GM18502 (cell line): Measurements from ENCODE around the gene BRIP1.

Experiments used
- ATAC-seq: cut with Tn5 transposase; IDR thresholded peaks from one replicate; pipeline ENCODE4 v1.9.1; 2021; ENCODE audit warnings: mild to moderate bottlenecking; ENCODE audit not compliant: unreplicated experiment, poor library complexity

Gene BRIP1

DNA sequence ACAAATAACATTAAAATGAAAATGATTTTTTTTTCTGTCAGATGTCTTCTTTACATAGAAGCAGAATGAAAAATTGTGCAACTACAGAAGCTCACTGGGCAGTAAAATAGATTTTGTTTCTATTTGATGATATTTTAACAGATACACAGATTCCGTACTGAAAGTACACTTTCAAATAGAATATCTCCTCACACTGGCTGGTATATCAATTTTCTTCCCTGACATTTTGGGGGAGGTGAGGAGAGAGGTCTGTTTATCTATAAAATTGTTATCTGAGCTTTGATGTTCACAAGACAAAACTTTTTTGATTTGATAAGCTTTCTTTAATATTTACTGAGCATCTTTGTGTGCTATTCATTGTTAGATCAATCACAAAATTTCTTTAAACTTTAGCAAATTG, 148.0 kb downstream of the BRIP1 start:
- no peak for ATAC-seq

DNA sequence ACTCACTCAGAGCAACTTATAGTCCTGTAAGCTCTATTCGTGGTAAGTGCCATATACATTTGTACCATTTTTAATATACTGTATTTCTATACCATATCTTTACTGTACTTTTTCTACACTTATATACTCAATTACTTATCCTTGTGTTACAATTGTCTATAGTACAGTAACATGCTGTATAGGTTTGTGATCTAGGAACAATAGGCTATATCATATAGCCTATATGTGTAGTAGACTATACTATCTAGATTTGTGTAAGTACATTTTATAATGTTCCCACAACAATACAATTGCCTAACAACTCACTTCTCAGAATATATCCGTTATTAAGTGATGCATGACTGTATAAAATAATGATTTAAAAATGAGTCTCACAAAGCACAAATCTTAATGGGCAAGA, 149.0 kb downstream of the BRIP1 start:
- no peak for ATAC-seq

DNA sequence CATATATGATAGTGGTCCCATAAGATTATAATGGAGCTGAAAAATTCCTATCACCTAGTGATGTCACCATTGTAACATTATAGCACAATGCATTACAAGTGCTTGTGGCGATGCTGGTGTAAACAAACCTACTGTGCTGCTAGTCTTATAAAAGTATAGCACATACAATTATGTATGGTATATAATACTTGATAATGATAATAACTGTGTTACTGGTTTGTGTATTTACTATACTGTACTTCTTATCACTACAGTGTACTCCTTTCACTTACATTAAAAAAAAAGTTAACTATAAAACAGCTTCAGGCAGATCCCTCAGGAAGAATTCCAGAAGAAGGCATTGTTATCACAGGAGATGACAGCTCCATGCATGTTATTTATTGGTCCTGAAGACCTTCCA, 150.3 kb downstream of the BRIP1 start:
- no peak for ATAC-seq

DNA sequence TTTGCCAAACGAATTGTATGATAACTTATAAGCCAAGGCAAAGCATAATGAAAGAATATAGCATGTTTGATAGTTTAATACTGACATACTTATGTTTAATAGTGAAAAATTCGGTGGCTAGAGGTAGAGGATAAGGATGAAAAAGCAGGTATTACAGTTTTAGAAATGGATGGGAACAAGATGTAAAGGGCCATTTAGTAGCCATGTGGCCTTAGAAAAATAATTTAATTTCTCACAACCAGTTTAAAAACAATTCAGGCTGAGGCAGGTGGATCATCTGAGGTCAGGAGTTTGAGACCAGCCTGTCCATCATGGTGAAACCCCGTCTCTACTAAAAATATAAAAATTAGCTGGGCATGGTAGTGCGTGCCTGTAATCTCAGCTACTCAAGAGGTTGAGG, 152.8 kb downstream of the BRIP1 start:
- no peak for ATAC-seq

DNA sequence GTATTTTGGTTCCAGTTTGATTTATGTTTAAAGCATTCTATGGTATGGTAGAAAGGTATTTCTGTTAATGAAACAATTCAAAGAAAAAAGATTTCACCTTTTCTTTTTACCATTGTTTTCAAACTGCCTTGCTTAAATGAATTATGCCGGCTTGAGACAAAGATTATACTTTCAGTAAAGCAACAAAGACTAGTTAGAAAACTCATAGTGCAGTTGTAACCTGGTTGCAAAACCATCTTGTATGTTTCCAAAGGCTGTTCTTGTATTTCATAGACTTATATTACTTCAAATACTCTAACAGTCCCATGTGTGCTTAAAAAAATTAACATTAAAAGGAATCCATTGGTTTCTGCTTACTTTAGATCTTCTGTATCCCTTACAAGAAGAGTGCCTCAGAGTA, 153.8 kb downstream of the BRIP1 start:
- no peak for ATAC-seq

DNA sequence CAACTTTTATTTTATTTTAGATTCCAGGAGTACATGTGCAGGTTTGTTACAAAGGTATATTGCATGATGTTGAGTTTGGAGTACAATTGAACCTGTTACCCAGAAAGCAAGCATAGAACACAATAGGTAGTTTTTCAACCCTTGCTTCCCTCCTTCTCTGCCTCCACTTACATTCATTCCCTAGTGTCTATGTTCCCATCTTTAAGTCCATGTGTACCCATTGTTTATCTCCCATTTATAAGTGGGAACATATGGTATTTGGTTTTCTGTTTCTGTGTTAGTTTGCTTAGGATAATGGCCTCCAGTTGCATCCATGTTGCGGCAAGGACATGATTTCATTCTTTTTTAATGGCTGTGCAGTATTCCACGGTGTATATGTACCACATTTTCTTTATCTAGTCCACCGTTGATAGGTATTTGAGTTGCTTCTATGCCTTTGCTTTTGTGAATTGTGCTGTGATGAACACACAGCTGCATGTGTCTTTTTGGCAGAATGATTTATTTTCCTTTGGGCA, 158.3 kb downstream of the BRIP1 start:
- ATAC-seq, result no peak

DNA sequence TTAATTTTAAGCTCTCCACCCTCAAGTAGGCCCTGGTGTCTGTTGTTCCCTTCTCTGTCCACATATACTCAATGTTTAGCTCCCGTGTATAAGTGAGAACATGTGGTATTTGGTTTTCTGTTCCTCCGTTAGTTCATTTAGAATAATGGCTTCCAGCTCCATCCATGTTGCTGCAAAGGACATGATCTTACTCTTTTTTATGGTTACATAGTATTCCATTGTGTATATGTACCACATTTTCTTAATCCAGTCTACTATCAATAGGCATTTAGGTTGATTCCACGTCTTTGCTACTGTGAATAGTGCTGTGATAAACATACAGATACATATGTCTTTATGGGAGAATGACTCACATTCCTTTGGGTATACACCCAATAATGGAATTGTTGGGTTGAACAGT, 160.9 kb downstream of the BRIP1 start:
- ATAC-seq, result no peak

DNA sequence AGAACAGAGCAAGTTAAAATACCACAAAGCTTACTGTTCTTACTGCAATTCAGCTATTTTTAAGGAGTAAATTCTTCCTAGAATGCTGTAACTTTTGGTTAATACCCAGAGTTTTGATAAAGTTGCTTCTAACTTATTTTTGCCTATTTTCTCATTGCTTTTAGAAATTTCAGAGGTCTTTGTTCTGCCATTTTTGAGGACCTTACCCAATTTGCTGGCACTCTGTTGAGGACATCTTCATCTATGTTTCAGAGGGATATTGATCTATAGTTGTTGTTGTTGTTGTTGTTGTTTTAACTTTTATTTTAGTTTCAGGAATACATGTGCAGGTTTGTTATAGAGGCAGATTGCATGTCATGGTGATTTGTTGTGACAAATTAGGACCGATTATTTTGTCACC, 161.3 kb downstream of the BRIP1 start:
- no peak for ATAC-seq

DNA sequence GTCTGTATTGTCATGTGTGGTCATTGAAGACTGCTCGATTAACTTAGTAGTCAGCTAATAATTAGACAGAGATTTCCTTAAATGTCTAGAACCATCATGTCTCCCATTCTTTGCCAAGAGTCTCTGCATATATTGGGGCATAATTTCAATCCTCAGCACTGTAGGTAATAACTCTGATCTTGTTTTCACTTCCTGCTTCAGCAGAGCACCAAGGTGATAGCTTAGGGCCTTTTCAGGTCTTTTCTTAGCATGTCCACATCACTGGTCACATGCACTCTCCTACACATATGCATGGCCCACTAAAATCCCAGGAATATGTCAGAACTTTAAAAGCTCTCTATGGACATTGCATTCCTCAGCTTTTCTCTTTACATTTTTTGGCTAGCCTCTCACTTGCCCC, 162.0 kb downstream of the BRIP1 start:
- ATAC-seq, result no peak

DNA sequence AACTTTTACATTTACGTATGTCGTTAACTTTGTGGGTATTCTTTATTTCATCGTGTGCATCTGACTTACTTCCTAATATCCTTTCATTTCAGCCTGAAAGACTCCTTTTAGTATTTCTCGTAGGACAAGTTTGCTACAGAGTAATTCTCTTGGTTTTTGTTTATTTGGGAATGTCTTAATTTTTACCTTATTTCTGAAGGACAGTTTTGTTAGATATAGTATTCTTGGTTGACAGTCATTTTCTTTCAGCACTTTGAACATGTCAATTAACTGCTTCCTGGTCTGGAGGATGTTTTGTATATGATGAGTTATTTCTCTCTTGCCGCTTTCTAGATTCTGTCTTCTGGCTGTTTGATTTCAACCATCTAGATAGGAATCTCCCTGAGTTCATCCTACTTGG, 163.1 kb downstream of the BRIP1 start:
- ATAC-seq, result no peak

DNA sequence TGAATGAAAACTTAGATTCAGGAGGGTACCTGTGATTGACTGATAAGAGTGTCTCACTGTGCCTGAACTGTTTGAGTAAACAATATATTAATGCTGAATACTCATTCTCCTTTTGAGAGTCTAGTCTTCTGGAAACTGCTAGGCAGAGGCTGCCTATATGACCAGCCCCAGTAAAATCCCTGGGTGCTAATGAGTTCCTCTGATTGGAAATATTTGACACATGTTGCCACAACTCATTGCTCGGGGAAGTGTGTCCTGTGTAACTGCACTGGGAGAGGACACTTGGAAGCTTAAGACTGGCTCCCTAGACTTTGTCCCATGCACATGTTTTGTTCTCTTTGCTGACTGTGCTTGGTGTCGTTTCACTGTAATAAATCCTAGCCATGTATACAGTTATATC, 163.6 kb downstream of the BRIP1 start:
- ATAC-seq, result no peak

DNA sequence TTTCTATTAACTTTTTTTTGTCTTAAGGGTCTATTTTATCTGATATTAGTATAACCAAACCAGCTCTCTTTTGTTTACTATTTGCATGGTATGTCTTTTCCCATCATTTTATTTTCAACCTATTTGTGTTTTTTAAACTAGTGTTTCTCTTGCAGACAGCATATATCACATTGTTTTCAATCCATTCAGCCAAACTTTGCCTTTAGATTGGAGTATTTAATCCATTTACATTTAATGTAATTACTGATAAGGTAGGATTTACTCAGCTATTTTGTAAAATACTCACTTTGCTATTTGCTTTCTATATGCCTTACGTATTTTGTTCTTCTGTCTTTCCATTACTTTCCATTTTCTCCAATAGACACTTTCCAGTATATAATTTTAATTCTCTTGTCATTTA, 164.3 kb downstream of the BRIP1 start:
- no peak for ATAC-seq

DNA sequence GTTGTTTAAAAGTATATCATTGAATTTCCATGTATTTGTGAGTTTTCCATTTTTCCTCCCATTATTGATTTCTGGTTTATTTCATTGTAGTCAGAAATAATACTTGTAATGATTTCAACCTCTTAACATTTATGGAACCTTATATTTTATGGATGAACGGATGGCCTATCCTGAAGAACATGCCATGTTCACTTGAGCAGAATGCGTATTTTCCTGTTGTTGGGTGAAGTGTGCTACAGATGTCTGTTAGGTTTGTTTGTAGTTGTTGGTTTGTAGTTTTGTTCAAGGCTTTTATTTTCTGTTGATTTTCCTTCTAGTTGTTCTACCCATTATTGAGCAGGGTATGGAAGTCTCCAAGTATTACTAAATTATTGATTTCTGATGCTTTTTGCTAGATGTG, 165.1 kb downstream of the BRIP1 start:
- no peak for ATAC-seq

DNA sequence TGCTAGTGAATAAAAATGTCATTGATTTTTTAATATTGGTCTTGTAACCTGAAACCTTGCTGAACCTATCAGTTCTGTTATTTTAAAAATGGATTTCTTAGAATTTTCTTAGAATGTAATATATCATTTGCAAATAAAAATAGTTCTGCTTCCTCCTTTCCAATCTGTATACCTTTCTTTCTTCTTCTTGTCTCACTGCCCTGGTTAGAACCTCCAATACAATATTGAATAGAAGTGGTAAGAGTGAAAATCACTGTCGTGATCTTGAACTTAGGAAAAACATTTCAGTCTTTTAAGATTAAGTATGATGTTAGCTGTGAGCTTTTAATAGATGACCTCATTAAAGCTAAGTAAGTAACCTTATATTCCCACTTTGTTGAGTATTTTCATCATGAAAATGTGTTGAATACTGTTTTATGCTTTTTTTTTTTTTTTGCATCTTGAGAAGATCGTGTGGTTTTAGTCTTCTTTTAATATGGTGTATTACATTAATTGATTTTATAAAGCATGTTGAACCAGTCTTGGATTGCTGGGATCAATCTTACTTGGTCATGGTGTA, 167.5 kb downstream of the BRIP1 start:
- no peak for ATAC-seq

DNA sequence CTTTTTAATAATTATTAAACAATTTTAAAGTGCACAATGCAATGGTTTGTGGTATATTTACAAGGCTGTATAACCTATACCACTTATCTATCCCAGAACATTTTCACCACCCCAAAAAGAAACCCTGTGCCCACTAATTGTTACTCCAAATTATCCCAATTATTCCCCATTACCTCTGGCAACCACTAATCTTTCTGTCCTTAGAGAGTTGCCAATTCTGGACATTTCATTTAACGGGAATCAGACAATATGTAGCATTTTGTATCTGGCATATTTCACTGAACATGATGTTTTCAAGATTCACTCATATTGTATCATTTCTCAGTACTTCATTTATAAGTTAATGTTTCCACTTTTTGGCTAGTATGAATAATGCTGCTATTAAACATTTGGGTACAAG, 169.2 kb downstream of the BRIP1 start:
- no peak for ATAC-seq

DNA sequence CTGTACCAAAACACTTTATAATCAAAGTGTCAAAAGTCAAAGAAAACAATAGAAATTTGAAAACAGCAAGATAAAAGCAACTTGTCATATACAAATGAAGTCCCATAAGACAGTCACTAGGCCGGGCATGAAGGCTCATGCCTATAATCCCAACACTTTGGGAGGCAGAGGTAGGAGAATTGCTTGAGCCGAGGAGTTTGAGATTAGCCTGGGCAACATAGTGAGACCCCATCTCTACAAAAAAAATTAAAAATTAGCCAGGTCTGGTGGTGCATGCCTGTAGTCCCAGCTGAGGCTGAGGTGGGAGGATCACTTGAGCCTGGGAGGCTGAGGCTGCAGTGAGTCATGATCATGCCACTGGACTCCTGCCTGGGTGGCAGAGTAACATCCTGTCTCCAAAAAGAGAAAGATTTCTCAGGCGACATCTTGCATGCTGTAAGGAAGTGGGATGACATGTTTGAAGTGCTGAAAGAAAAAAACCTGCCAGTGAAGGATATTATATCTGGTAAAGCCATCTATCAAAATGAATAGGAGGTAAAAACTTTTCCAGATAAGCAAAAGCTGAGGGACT, 173.6 kb downstream of the BRIP1 start:
- ATAC-seq, result no peak

DNA sequence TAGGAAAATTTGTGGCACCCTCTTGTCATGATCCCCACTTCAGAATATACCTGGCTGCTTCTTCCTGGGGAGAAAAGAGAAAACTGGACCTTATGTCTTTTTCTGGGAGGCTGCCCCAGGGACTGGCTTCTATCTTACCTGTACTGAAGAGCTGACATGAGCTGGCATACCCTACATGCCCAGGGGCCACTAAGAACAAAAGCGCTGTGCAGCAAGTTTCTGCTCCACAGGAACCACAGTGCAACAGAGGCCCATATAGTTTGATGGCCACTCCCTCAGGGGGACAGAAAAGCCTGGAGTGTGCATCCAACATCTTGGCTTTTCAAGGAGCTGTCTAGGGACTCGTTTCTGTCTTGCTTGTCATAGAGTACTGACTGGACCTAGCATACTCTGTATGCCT, 175.6 kb downstream of the BRIP1 start:
- ATAC-seq, result no peak

DNA sequence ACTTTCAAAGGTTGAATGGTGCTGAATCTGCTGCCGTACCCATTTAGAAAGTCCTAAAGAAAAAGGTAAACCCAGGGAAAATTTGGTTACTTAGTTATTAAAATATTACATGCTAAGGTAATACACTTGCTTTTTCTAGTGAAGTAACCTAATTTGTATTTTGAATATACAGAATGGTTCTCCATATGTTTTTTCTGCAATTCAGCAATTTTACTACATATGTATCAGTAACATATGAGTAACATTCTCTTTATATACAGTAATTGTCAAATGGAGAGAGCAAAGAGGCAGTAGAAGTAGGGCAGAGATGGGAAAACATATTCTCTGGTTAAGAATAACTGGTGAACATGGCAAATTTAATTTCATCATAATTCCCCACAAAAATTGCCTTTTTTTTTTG, 177.2 kb downstream of the BRIP1 start:
- ATAC-seq, result no peak

DNA sequence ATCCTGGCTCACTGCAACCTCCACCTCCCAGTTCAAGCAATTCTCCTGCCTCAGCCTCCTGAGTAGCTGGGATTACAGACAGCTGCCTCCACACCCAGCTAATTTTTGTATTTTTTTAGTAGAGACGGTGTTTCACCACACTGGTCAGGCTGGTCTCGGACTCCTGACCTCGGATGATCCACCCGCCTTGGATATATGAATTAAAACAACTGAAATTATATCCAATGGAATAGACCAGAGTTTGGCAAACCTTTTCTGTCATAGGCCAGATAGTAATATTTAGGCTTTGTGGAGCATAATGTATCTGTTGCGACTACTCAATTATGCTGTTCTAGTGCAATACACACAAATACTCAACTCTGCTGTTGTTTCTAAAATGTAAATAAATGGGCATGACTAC, 178.5 kb downstream of the BRIP1 start:
- no peak for ATAC-seq

DNA sequence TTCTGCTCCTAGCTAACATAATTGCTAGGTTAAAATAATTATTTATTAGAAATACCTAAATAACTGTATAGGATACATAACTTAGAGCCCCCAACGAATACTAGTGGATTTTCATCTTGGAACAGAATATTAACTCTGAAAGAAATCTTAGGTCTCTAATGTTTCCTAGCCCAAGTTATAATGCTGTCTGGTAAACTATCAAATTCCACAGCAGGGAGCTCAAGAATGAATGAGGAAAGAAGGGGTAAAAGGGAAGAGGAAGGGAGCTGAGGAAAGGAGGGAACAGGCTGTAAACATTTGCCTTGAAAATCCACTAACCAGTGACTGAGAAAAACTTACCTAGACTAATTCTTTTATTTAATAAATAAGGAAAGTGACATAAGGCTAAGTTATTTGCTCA, 179.2 kb downstream of the BRIP1 start:
- no peak for ATAC-seq

DNA sequence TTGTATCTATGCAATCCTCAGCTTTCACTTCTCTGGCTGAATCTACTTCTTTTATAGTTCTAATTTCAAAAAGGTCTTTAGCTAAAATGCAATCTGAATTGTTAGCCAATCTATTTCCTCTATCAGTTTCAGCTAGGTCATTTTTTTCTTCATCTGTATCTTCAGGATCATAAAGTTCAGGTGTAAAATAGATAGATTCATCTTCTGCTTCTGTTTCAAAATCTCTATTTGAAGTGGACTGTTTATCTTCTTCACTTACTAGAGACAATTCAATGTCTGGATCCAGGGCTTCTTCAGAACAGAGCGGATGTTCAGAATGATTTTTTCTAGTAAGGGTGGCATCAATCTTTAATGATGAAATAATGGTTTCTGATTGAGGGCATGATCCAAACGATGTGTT, 179.9 kb downstream of the BRIP1 start:
- ATAC-seq, result no peak

DNA sequence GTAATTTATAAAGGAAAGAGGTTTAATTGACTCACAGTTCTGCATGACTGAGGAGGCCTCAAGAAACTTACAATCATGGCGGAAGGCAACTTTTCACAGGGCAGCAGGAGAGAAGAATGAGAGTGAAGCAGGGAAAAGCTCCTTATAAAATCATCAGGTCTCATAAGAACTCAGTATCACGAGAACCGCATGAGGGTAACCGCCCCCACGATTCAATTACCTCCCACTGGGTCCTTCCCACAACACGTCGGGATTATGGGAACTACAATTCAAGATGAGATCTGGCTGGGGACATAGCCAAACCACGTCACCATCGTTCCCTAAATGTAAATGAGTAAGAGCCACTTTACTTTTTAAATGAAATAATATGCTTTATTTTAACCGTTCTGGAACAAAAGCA, 182.4 kb downstream of the BRIP1 start:
- no peak for ATAC-seq

DNA sequence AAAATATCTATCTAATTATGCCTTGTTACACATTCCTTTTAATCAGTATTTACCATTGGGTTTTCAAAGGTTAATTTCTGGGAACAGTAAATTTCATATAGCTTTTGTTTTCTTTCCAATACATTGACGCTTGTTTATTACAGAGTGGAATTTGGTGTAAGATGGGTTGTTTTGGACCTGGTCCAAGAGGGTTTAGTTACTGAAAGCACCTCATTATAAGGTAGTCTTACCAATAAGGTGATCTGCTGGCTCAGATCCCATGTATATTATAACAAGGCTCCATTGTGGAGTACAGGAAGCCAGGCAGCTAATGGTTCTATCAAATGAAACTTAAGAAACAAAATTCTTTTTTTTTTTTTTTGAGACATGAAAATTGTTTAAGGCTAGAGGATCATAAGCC, 185.0 kb downstream of the BRIP1 start:
- no peak for ATAC-seq
